SHP77 treated with DMSO at 0.1 percent for 48 hours (cell line): ENCODE measurements around the gene WDR44.
"Not testable (repeated sequence)": the region's sequence is repeated elsewhere in the genome, so short reads cannot be mapped to it uniquely, and the experiment has no call there.

Source experiments
- DNase-seq: peaks from one replicate; lab custom pipeline; 2025; lab: John Stamatoyannopoulos, UW

The WDR44 gene

DNA sequence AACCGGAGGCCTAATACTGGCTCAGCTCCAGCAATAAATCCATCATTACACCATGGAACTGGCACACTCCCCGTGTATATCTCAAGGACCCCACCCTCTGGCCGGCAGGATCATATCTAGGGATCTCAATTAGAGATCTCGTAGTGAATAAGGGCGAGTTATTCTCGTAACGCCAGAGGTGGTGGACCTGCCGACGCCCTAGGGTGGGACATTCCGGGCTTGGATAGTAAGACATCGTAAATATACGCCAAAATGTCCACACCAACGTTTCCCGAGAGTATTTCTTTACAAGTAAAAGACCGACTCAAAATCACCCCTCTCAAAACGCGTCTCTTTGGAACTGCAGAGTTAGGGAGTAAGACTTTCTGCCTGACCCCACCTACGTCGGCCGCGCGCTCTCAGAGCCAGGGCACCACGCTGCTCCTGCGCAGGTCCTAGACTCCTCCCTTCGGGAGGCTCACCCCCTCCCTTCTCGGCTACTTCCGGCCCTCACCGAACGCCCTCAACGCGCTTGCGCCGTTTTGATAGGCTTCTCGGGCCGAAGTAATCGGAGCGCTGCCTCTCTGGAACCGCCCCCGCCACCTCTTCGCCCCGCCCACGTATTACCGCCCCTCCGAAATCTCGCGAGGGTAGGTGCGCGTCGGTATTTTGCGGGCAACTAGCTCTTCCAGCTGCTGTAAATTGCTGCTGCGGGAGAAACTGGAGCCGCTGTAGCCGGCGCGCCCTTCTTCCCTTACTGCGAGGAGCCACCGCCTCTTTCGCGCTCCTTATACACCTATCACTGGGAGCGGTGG is at the start of gene WDR44:
WDR44 (plus strand) TSS at position 643 of the 794 bp plus-strand sequence. CDS start 398 bp downstream, outside the sequence.
- DNase-seq: peak; percentile 80

GRCh38 chrX:118305827-118306226 is 40.1 kb upstream of the WDR44 start:
- not testable (repeated sequence) for DNase-seq

DNA sequence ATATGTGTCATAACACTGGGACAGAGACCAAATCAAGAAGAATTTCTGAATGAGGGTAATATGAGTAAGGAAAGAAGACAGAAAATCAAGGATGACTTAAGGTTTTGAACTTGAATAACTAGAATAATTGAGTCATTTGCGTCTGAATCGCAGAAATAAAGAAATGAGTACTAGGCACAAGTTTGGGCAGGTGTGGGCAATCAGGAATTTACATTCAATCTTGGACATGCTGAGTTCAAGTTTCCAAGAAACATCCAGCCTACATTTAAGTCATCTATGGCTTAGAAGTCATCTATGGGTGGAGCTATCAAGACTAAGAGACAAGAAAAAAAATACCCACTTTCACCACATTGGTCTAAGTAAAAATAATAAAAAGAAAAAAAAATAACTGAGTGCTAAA is 30.4 kb upstream of the WDR44 start:
- no peak for DNase-seq

- DNase-seq: no peak
These were observed 21.3 kb upstream of the WDR44 start for GRCh38 chrX:118324588-118324987.

GRCh38 chrX:118325453-118325852 is 20.5 kb upstream of the WDR44 start:
- DNase-seq: no peak

- DNase-seq: no peak
These were observed 16.7 kb upstream of the WDR44 start for GRCh38 chrX:118329175-118329574.

- no peak for DNase-seq
These were observed 8.2 kb upstream of the WDR44 start for GRCh38 chrX:118337687-118338086.

DNA sequence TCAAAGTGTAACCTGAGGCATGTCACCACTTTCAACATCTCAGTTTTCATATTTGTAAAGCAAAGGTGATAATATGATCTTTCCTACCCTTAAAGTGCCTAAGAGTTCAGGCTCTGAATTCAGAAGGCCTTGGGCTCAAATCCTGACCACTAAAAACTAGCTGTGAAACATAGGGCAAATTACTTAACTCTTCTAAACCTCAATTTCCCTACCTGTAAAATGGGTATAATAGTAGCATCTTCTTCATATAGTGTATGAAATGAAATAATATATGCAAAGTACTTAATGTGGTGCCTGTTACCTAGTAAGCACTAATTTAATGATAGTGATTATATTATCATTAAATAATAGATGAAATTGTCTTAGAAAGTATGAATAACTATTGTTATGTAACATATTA is 7.0 kb upstream of the WDR44 start:
- DNase-seq: no peak

DNA sequence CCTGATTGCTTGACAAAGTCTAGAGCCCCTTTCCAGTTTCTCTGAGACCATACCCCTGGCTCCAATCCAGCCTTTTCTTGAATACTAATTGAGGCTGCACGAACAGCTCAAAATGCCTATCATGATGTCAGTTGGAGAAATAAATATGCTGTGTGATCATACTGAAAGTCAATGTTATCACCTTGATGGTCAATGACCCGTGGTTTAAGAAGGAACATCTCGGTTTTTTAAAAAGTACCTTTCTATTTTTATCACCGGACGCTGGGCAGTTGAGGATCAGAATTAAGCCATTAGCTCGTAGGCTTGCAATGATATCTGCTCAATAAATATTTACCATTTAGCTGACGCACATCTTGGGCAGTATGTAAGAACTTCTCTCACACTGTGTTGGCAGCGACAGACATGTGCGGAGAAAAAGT is 852 bp upstream of the WDR44 start:
- DNase-seq: peak; percentile 2

GRCh38 chrX:118346258-118347094 is 570 bp downstream of the WDR44 start:
- no peak for DNase-seq

DNA sequence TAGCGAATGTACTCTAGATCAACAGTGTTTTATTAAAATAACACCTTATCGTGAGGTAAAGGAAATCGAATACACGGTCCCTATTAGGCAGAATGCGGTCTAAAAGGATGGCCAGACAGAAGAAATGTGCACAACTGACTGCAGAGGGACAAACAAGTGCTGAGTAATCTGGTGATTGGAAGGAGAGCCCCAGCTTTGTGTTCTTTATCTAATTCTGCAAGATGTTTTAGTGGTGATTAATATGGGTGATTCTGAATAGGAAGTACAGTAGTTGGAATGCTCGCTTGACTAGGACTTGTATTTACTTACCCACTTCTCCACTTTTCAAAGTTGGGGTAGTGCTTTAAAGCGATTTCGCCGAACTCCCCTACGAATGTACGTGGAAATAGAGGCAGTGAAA is 1.2 kb downstream of the WDR44 start:
- no peak for DNase-seq

- no peak for DNase-seq
These were observed 1.8 kb downstream of the WDR44 start for GRCh38 chrX:118347736-118348135.

DNA sequence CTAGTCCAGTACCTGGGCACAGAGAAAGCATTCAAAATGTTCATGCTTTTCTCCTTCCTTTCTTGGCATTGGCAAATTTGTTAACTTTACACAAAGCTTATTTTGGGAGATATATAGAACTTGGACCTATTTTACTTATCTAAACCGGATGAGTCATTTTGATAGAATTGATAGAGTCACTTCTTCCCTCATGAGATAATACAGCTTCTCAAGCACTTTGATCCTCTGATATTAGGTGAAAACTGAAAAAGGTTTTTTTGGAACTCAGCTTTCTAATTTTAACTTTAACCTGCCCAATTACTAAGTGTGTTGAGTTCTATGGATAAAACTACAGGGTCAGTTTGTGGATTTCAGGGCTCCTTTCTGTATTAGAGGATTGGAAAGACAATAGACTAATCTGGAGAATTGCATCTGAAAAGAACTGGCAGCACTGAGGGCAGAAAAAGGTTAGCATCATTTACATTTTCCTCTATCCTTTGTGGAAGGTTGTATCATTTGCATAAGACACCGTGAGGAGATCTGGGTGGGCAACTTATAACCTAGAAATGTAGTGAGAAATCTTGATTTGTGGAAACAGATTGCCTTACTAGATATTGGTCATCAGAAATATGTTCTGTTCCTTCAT is 2.4 kb downstream of the WDR44 start:
- no peak for DNase-seq

GRCh38 chrX:118349188-118349587 is 3.3 kb downstream of the WDR44 start:
- DNase-seq: no peak

DNA sequence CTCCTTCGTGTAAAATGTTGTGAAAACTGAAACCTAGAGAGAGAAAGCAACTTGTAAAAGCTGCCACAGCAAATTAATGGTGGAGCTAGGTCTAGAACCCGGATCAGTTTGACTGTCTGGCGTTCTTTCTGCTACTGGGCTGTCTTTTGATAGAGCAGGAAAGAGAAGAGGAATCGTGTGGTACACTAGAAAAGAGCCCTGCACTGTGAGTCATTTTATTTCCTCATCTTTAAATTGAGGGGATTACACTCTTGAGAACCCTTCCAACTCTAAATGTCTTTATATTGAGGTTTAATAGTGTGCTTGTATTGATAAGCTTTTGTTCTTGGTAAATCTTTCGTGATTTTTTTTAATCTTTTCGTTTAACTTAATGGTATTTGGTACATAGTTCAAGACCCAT is 4.3 kb downstream of the WDR44 start:
- no peak for DNase-seq

- DNase-seq: no peak
These were observed 4.8 kb downstream of the WDR44 start for GRCh38 chrX:118350706-118351105.

- no peak for DNase-seq
These were observed 6.7 kb downstream of the WDR44 start for GRCh38 chrX:118352566-118352965.

- no peak for DNase-seq
These were observed 7.4 kb downstream of the WDR44 start for GRCh38 chrX:118353081-118353850.

DNA sequence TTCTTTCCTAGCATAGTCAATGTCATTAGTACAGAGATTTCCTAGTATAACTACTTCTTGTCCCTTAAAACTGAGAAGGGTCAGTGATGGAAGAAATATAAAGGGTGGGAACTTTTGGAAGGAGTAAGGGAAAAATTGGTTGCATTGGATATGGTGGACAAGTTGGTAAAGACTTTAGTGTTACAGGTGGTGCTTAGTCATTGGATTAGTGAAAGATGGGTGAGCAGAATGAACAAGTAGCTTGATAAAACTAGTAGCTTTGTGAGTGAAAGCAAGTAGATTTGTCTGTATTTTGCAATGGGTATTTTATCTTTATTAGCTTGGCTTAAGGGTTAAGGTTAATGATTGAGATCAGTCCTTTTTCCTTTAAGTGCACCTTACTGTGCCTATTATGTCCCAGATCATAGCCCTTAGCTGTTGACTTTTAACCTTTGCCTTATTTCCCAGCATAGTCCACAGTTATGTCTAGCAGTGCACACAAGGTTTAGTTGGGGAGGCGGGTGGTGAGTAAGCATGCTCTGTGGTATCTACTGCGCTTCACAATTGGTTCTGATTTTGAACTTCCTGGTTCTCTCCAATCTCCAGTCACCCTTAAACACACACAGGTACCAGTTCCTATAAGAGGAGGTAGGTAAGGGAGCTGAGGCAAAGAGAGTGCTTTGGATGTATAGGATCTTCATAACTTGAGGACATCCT is 9.5 kb downstream of the WDR44 start:
- DNase-seq: no peak

GRCh38 chrX:118356154-118356701 is 10.3 kb downstream of the WDR44 start:
- no peak for DNase-seq
